ENCODE measurements around the gene AQP9.
A peak's percentile ranks its signal among the peaks of the same experiment; 100 is the strongest.

The AQP9 gene

DNA sequence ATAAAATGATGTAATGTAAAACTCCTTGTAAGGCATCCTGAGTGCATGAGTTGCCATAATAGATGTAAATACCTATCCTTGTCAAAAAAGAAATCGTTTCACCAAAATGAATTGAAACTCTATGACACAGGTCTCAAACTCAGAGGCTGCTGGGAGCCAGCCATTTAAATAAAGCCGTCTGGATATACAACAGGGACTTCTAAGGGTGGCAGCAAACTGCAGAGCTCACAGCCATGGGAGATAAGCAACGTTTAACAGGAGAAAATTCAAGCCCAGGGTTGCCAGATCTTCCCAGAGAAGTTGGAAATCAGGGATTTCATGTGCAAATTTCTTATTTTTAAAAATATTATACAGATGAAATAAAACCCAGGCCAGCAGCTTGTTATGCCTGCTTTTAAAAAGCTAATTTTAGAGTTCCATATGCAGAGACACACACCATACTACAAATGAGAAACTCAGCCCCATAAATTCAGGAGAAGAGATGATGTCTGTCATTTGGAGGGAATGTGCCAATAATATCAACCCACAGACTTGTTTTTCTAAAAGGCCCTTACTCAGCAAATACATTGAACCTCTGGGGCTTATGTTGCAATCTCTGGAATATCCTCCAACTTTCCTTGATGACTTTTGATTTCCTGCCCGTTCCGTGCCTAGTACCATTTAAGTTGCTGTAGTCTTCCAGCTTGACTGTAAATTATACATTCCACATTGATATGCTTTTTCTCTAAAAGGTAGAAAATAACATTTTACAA lies 75.6 kb downstream of the AQP9 start:
- TF ChIP-seq, protein P1, sequence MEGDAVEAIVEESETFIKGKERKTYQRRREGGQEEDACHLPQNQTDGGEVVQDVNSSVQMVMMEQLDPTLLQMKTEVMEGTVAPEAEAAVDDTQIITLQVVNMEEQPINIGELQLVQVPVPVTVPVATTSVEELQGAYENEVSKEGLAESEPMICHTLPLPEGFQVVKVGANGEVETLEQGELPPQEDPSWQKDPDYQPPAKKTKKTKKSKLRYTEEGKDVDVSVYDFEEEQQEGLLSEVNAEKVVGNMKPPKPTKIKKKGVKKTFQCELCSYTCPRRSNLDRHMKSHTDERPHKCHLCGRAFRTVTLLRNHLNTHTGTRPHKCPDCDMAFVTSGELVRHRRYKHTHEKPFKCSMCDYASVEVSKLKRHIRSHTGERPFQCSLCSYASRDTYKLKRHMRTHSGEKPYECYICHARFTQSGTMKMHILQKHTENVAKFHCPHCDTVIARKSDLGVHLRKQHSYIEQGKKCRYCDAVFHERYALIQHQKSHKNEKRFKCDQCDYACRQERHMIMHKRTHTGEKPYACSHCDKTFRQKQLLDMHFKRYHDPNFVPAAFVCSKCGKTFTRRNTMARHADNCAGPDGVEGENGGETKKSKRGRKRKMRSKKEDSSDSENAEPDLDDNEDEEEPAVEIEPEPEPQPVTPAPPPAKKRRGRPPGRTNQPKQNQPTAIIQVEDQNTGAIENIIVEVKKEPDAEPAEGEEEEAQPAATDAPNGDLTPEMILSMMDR (conservative IDR thresholded peaks at IDR 0.05; ENCODE audit: low read length): no peak
- no peak overlapping the region for H3K4me3 ChIP-seq (ENCODE audit: low read length)
- DNase-seq (ENCODE audit: low read depth): peak; percentile 86

DNA sequence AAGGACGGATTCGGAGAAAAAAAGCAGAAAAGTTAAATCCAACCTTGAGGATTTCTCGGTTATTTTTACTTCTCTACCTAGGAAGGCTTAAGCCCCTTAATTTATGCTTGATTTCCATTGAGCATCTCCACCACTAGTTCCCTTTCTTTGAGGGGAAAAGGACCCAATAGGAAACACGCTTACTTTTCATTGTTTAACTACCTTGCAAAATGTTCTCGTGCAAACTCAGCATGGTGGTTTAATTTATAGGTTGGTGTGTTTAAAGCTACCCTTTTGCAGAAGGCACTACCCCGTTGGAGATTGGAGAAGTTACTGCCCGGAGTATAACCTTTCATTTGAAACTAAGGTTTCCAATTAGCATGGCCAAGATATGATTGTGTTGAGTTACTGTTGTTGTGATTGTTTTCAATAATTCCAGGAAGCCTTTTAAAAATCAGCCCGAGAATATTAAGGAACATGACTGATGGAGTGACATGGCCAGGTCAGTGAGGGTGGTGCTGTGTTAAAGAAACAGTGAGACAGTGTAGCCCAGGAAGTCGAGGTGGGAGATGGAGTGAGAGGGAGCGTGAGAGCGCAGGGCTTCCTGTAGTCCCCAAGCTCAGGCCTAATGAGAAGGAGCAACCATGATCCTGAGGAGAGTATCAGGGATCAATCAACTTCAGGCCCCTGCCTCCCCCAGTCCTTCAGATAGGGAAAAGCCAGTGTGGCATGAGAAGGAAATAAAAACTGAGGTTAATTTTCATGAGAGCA lies 76.6 kb downstream of the AQP9 start:
- no peak overlapping the region for H3K4me3 ChIP-seq (ENCODE audit: low read length)
- TF ChIP-seq, protein P1 (conservative IDR thresholded peaks at IDR 0.05; ENCODE audit: low read length): no peak
- DNase-seq (ENCODE audit: low read depth): no peak

DNA sequence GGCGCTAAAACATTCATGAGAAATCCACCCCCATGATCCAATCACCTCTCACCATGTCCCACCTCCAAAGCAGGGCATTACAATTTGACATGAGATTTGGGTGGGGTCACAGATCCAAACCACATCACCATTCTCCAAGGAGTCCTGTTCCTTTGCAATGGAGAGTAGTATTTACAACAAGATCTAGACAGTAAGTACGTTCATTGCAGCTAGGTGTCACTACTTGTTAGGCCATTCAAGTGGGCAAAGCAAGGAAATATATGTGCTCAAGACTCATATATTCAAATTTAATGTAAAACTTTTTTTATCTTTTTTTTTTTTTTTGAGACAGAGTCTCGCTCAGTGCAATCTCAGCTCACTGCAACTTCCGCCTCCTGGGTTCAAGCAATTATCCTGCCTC lies 79.3 kb downstream of the AQP9 start:
- TF ChIP-seq, protein P1 (conservative IDR thresholded peaks at IDR 0.05; ENCODE audit: low read length): no peak
- no peak for DNase-seq (ENCODE audit: low read depth)
- no peak overlapping the region for H3K4me3 ChIP-seq (ENCODE audit: low read length)

DNA sequence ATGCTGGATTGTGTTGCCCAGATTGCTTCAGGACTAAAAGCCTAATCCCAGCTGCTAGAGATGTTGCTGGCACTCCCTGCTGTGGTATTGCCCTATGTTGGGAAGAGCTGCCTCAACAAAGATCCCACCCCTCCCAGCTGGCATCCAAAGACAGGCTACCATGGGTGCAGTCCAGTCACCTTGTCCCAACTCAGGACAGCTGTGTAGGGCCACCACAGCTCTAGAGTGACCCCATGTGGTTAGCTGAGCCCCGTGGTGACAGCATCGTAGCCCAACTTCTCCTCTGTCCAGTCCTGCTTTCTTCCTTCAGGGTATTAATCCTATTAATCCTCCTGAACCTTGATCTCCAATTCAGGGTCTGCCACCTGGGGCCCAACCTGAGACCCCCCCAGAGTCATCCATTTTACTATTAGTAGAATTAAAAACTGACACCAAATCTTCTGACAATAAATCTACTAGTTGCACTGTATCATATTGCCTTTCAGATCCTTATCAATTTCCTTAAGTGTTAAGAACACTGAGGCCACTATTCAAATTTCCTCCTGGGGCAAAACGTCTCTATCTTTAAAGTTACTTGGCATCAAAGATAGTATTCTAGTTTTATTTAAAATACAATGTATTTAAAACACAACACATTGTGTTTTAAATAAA lies 83.5 kb downstream of the AQP9 start:
- no peak overlapping the region for H3K4me3 ChIP-seq (ENCODE audit: low read length)
- peak; percentile 40 for DNase-seq (ENCODE audit: low read depth)
- TF ChIP-seq, protein P1 (conservative IDR thresholded peaks at IDR 0.05; ENCODE audit: low read length): peak; percentile 82

DNA sequence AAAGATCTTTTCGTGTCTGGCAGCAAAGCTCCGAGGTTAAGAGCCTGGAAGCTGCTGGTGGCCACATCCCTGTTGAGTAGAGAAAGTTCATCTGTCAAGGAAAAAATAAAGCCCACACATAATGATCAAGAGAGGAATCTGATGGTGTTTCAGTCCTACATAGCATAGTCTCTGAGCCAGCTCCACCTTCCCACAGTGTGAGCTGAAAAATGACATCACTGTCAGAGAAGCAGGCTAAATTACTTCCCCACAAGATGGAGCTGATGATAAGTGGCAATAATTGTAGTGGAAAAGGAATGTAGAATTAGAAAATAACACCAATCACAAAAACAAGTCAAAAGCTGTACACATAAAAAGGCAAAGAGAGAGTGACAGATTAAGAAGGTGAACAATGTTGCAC lies 84.5 kb downstream of the AQP9 start:
- DNase-seq (ENCODE audit: low read depth): peak; percentile 43
- H3K4me3 ChIP-seq (ENCODE audit: low read length): no peak overlapping the region
- TF ChIP-seq, protein P1 (conservative IDR thresholded peaks at IDR 0.05; ENCODE audit: low read length): peak; percentile 37

DNA sequence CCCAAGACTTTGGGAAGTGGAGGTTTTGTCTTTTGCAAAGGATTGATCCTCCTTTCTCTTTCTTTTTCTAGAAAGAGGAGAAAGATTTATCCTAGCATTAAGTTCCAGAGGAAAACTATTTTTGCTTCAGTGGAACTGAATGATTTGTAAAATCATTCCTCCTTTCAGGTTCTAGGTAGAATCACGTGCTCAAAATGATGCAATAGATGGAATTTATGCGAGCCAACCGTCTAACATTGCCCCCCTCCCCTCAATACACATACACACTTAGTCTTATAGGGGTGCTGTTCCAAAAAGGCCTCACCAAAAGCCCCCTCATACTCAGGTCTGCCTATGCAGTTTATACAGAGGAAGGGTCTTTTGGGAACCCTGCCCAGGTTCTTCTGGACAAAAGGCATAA lies 85.3 kb downstream of the AQP9 start:
- TF ChIP-seq, protein P1 (conservative IDR thresholded peaks at IDR 0.05; ENCODE audit: low read length): no peak

More for the DNA sequence above, 85.3 kb downstream of the AQP9 start:
- no peak for DNase-seq (ENCODE audit: low read depth)
- no peak overlapping the region for H3K4me3 ChIP-seq (ENCODE audit: low read length)
